Measurements from ENCODE around the gene KAZALD1. TPM values are rescaled to one million over a fixed set of nuclear protein-coding genes. Genes with fewer than 3 reads are reported as not detected.

The KAZALD1 gene
- total RNA-seq, 3 donors from 2014 or later (not counting 1 experiment from before 2014, with no cell fraction given) = 0.49 TPM; not detected in 2

- Mint-ChIP-seq H3K4me3 (no peak overlapping the region), H3K27me3 (ENCODE audit: low read depth in 2 of 2) (peaks cover 49 to 62% of the 10 kb centered on the region in 2 donors), H3K36me3 (no peaks in the 10 kb centered on the region), H3K27ac (no peak overlapping the region), H3K4me1 (peaks cover 0 to 4% of the 10 kb centered on the region in 2 donors), H3K9me3 (no peaks in the 10 kb centered on the region)
- intact Hi-C loops (cut with micrococcal nuclease) = no loop called here
- DNase-seq (no peak), ATAC-seq (no peak)
- WGBS (ENCODE audit: insufficient coverage) = 75% methylated on average over 10 of the region's 12 CpGs
- Histone ChIP-seq H3K36me3 (ENCODE audit: control insufficient read depth, insufficient read depth, low read length) (no peaks in the 10 kb centered on the region), H3K4me3 (ENCODE audit: low read length) (no peak overlapping the region), H3K27me3 (ENCODE audit: control insufficient read depth, insufficient read depth, low read length) (peaks cover 6% of the 10 kb centered on the region), H3K27ac (ENCODE audit: low read length) (no peak overlapping the region), H3K4me1 (ENCODE audit: control insufficient read depth, insufficient read depth, low read length) (no peaks in the 10 kb centered on the region), H3K9me3 (ENCODE audit: control insufficient read depth, insufficient read depth, low read length) (no peaks in the 10 kb centered on the region)
- TF ChIP-seq CTCF (IDR thresholded peaks at IDR 0.05) = no peak
Measured at GRCh38 chr10:101091546-101092290, 29.9 kb downstream of the KAZALD1 start.

GRCh38 chr10:101092881-101093354 is 31.1 kb downstream of the KAZALD1 start:
- Histone ChIP-seq H3K27me3 (ENCODE audit: control insufficient read depth, insufficient read depth, low read length) (peaks cover 1% of the 10 kb centered on the region), H3K36me3 (ENCODE audit: control insufficient read depth, insufficient read depth, low read length) (no peaks in the 10 kb centered on the region), H3K4me3 (ENCODE audit: low read length) (no peak overlapping the region), H3K4me1 (ENCODE audit: control insufficient read depth, insufficient read depth, low read length) (no peaks in the 10 kb centered on the region), H3K9me3 (ENCODE audit: control insufficient read depth, insufficient read depth, low read length) (no peaks in the 10 kb centered on the region), H3K27ac (ENCODE audit: low read length) (no peak overlapping the region)
- intact Hi-C loops (cut with micrococcal nuclease) = no loop called here
- Mint-ChIP-seq H3K4me3 (no peak overlapping the region), H3K36me3 (no peaks in the 10 kb centered on the region), H3K27ac (no peak overlapping the region), H3K27me3 (ENCODE audit: low read depth in 2 of 2) (peaks cover 43 to 50% of the 10 kb centered on the region in 2 donors), H3K9me3 (no peaks in the 10 kb centered on the region), H3K4me1 (peaks cover 0 to 4% of the 10 kb centered on the region in 2 donors)
- TF ChIP-seq CTCF (IDR thresholded peaks at IDR 0.05) = no peak
- WGBS (ENCODE audit: insufficient coverage) = 55% methylated on average over 9 of the region's 9 CpGs
- DNase-seq (no peak), ATAC-seq (no peak)

GRCh38 chr10:101094121-101094879 is 32.5 kb downstream of the KAZALD1 start:
- H3K27ac Mint-ChIP-seq = no peak overlapping the region
- H3K4me1 ChIP-seq (ENCODE audit: control insufficient read depth, insufficient read depth, low read length) = no peaks in the 10 kb centered on the region
- intact Hi-C loops (cut with micrococcal nuclease) = no loop called here
- H3K9me3 Mint-ChIP-seq = no peaks in the 10 kb centered on the region
- H3K9me3 ChIP-seq (ENCODE audit: control insufficient read depth, insufficient read depth, low read length) = no peaks in the 10 kb centered on the region
- H3K36me3 Mint-ChIP-seq = no peaks in the 10 kb centered on the region
- WGBS (ENCODE audit: insufficient coverage) = 75% methylated on average over 11 of the region's 14 CpGs
- H3K27me3 ChIP-seq (ENCODE audit: control insufficient read depth, insufficient read depth, low read length) = no peaks in the 10 kb centered on the region
- H3K27ac ChIP-seq (ENCODE audit: low read length) = no peak overlapping the region
- peaks cover 0 to 4% of the 10 kb centered on the region in 2 donors for H3K4me1 Mint-ChIP-seq
- no peak for TF ChIP-seq CTCF (IDR thresholded peaks at IDR 0.05)
- H3K36me3 ChIP-seq (ENCODE audit: control insufficient read depth, insufficient read depth, low read length) = no peaks in the 10 kb centered on the region
- ATAC-seq = no peak
- DNase-seq = no peak
- no peak overlapping the region for H3K4me3 Mint-ChIP-seq
- no peak overlapping the region for H3K4me3 ChIP-seq (ENCODE audit: low read length)
- peaks cover 42 to 43% of the 10 kb centered on the region in 2 donors for H3K27me3 Mint-ChIP-seq (ENCODE audit: low read depth in 2 of 2)

Data from natural killer cell (primary cell).